Lower leg skin (tissue), 3 donors: Measurements from ENCODE around the gene KLHL2.

Source experiments
- POLR2A ChIP-seq, 2 donors: fragments of 450-650 bp; IDR thresholded peaks; one replicate each; pipeline ENCODE4 v1.6.1; 2016 to 2017; ENCODE audit warnings: antibody characterized with exemption in 2 of 2, mild to moderate bottlenecking in 1 of 2, moderate library complexity in 1 of 2
- TF ChIP-seq, protein P1 (sequence below), 3 donors: fragments of 450-650 bp; IDR thresholded peaks; one replicate each; pipeline ENCODE4 v1.5.1; 2016; ENCODE audit warnings: antibody characterized with exemption in 3 of 3, mild to moderate bottlenecking in 3 of 3, moderate library complexity in 2 of 3

DNA sequence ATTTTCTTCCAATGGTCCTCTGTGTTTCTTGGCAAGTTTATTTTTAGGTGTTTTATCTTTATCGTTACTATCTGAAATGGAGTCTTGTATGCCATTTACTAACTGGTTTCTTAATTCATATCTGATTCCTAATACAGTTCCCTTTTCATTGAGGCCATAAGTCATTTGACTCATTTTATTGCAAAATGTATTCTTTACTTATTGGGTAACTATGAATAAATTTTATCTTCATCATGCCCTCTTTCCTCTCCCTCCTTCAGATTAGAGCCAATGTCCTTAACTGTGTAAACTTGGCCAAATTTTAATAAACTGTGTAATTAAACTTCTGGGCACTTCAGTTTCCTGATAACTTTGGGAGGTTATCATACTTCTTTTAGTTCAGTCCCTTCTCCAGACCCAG lies 100.8 kb downstream of the KLHL2 start:
- TF ChIP-seq, protein P1, sequence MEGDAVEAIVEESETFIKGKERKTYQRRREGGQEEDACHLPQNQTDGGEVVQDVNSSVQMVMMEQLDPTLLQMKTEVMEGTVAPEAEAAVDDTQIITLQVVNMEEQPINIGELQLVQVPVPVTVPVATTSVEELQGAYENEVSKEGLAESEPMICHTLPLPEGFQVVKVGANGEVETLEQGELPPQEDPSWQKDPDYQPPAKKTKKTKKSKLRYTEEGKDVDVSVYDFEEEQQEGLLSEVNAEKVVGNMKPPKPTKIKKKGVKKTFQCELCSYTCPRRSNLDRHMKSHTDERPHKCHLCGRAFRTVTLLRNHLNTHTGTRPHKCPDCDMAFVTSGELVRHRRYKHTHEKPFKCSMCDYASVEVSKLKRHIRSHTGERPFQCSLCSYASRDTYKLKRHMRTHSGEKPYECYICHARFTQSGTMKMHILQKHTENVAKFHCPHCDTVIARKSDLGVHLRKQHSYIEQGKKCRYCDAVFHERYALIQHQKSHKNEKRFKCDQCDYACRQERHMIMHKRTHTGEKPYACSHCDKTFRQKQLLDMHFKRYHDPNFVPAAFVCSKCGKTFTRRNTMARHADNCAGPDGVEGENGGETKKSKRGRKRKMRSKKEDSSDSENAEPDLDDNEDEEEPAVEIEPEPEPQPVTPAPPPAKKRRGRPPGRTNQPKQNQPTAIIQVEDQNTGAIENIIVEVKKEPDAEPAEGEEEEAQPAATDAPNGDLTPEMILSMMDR (IDR thresholded peaks at IDR 0.05), result no peak
- TF ChIP-seq POLR2A (IDR thresholded peaks at IDR 0.05), result no peak
